SK-N-DZ (cell line): ENCODE results near the gene PPP1R12B.
A peak's percentile ranks its signal among the peaks of the same experiment; 100 is the strongest.
"Not testable (repeated sequence)": the region's sequence is repeated elsewhere in the genome, so short reads cannot be mapped to it uniquely, and the experiment has no call there.

Experiments used
- DNase-seq: peaks from one replicate; pipeline ENCODE4 v3.0.0-alpha.2; 2015; ENCODE audit warnings: low spot score

The PPP1R12B gene

GRCh38 chr1:202439308-202439707 lies 90.8 kb downstream of the PPP1R12B start:
- DNase-seq: no peak

GRCh38 chr1:202448140-202448539 lies 99.6 kb downstream of the PPP1R12B start:
- DNase-seq: not testable (repeated sequence)

- DNase-seq: not testable (repeated sequence)
Observed at GRCh38 chr1:202451641-202452040, 103.1 kb downstream of the PPP1R12B start.

GRCh38 chr1:202452508-202452907 lies 104.0 kb downstream of the PPP1R12B start:
- no peak for DNase-seq

GRCh38 chr1:202456372-202457169 lies 108.1 kb downstream of the PPP1R12B start:
- DNase-seq: not testable (repeated sequence)

- DNase-seq: not testable (repeated sequence)
Observed at GRCh38 chr1:202458651-202459050, 110.2 kb downstream of the PPP1R12B start.

- not testable (repeated sequence) for DNase-seq
Observed at GRCh38 chr1:202459470-202460142, 111.1 kb downstream of the PPP1R12B start.

GRCh38 chr1:202460143-202460495 lies 111.6 kb downstream of the PPP1R12B start:
- not testable (repeated sequence) for DNase-seq

- peak; percentile 3 for DNase-seq
Observed at GRCh38 chr1:202462342-202463076, 114.0 kb downstream of the PPP1R12B start.

GRCh38 chr1:202464153-202464742 lies 115.7 kb downstream of the PPP1R12B start:
- not testable (repeated sequence) for DNase-seq

- not testable (repeated sequence) for DNase-seq
Observed at GRCh38 chr1:202465644-202466270, 117.3 kb downstream of the PPP1R12B start.

- not testable (repeated sequence) for DNase-seq
Observed at GRCh38 chr1:202466339-202466738, 117.8 kb downstream of the PPP1R12B start.

GRCh38 chr1:202467381-202467780 lies 118.9 kb downstream of the PPP1R12B start:
- DNase-seq: not testable (repeated sequence)

GRCh38 chr1:202468695-202469094 lies 120.2 kb downstream of the PPP1R12B start:
- not testable (repeated sequence) for DNase-seq

- not testable (repeated sequence) for DNase-seq
Observed at GRCh38 chr1:202469123-202469522, 120.6 kb downstream of the PPP1R12B start.

GRCh38 chr1:202471246-202471645 lies 122.7 kb downstream of the PPP1R12B start:
- DNase-seq: no peak

GRCh38 chr1:202472347-202473124 lies 124.0 kb downstream of the PPP1R12B start:
- not testable (repeated sequence) for DNase-seq

GRCh38 chr1:202473266-202474045 lies 125.0 kb downstream of the PPP1R12B start:
- DNase-seq: not testable (repeated sequence)

GRCh38 chr1:202479661-202480060 lies 131.2 kb downstream of the PPP1R12B start:
- DNase-seq: not testable (repeated sequence)

- not testable (repeated sequence) for DNase-seq
Observed at GRCh38 chr1:202480640-202481039, 132.1 kb downstream of the PPP1R12B start.
